Body of pancreas (tissue), 4 donors: Measurements from ENCODE around the gene MED26. TPM values are rescaled to one million over a fixed set of nuclear protein-coding genes. Genes with fewer than 3 reads are reported as not detected.

Experiments
- ATAC-seq: fragments of 150-250 bp; one replicate; pipeline ENCODE4 v1.9.1; 2016
- DNase-seq, 4 donors: peaks; one replicate each; pipeline ENCODE4 v3.0.0-alpha.2; 2019
- H3K27ac ChIP-seq, 4 donors: fragments of 200-600 bp; sonication (generic); 1 replicate in 3 of 4; 2 replicates in 1 of 4; pipeline versions ENCODE4 v1.5.1 to v1.6.1; 2016 to 2019; ENCODE audit warnings: mild to moderate bottlenecking in 1 of 4, mixed read lengths in 1 of 4, moderate library complexity in 1 of 4
- H3K27me3 ChIP-seq, 2 donors: fragments of 200-600 bp; sonication (generic); one replicate each; pipeline ENCODE4 v1.6.0; 2016; ENCODE audit warnings: mild to moderate bottlenecking in 1 of 2
- H3K36me3 ChIP-seq, 2 donors: fragments of 200-600 bp; sonication (generic); replicated peaks in 1 of 2; 2 replicates each; pipeline ENCODE4 v1.5.1; 2016; ENCODE audit warnings: low read depth in 2 of 2; ENCODE audit not compliant: insufficient read depth in 1 of 2
- H3K4me1 ChIP-seq: fragments of 200-600 bp; sonication (generic); one replicate; pipeline ENCODE4 v1.6.0; 2016
- H3K4me3 ChIP-seq, 2 donors: fragments of 200-600 bp; sonication (generic); 1 replicate in 1 of 2; 2 replicates in 1 of 2; pipeline ENCODE4 v1.5.1; 2016 to 2019
- H3K9me3 ChIP-seq, 3 donors: fragments of 200-600 bp; sonication (generic); 1 replicate in 2 of 3; 2 replicates in 1 of 3; pipeline ENCODE4 v1.5.1; 2016
- CTCF ChIP-seq, 7 experiments: fragments of 450-650 bp in 4 of 7; fragments of 200-600 bp in 3 of 7; sonication (generic) in 3 of 7; IDR thresholded peaks; one replicate each; pipeline ENCODE4 v1.5.1; 2016 to 2019; ENCODE audit warnings: antibody characterized with exemption in 7 of 7
- POLR2A ChIP-seq, 3 donors: fragments of 450-650 bp; IDR thresholded peaks; one replicate each; pipeline ENCODE4 v1.6.1; 2016; ENCODE audit warnings: antibody characterized with exemption in 3 of 3, mild to moderate bottlenecking in 2 of 3
- WGBS, 2 donors: methylation state at CpG; one replicate each; pipeline ENCODE4 v1.1.5; 2017; 5-methylcytosine and 5-hydroxymethylcytosine counted together
- intact Hi-C: fragments of 100-400 bp; cut with DNase I; formaldehyde crosslinking; loops from one replicate; pipeline ENCODE4 v1.15.1; 2023
- total RNA-seq, 2 donors: library from RNA; depleted of rRNA; stranded (reverse); fragments of >200 nt; gene quantifications; one replicate each; pipeline ENCODE4 v1.1.0, GENCODE V29; 2016

The MED26 gene
- total RNA-seq, 2 donors from 2014 or later = 4.9 to 8.2 TPM

DNA sequence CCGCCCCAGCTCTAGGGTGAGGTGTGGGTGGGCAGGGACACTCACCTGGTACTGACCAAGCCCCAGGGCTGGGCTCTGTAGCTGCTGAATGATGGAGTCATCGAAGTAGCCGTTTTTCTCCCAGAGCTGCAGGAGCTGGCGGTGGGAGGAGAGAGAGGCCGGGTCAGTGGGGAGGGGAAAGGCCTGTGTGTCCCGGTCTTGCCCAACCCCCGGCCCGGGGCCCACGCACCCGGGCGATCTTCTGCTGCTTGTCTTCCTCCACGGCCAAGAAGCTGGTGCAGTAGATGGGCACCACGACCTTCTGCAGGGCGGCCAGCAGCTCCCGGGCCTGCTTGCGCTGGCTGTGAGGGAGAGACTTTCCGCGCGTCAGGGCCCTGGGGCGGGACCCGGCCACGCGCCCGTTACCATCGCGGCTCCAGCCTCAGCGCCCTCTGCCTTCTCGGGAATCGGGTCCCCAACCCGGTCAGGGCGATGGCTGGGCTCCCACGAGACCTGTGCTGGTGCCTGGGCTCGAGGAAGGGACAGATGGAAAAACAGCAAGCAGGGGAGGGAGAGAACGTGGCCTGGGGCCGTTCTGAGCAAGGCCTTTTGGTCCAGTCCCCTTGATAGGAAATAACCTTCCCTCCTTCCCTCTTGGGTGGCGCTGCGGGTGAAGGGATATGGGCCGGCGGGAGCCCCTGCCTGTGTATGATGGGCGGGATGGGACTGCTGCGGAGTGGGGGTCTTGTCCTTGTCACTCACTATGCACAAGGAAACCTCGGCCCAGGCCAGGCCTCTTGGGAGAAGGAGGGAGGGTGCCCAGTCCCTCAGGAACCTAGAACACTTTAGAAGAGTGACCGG lies 97.2 kb downstream of the MED26 start:
- intact Hi-C loops = loop anchor here (5.0 kb wide), 1 partner anchor 322 kb away; no protein-coding TSS in a partner anchor
- H3K36me3 ChIP-seq = peaks cover 25 to 69% of the 10 kb centered on the region in 2 donors
- no peak overlapping the region for H3K27ac ChIP-seq
- DNase-seq (no peak), ATAC-seq (no peak)
- no peak for TF ChIP-seq POLR2A (IDR thresholded peaks at IDR 0.05)
- TF ChIP-seq CTCF (IDR thresholded peaks at IDR 0.05) = no peak
- H3K4me3 ChIP-seq = no peak overlapping the region
- H3K4me1 ChIP-seq = no peaks in the 10 kb centered on the region
- WGBS, 2 donors = 93 to 94% methylated on average over 24 to 27 of the region's 43 CpGs
- H3K27me3 ChIP-seq = no peaks in the 10 kb centered on the region
- H3K9me3 ChIP-seq = no peaks in the 10 kb centered on the region

DNA sequence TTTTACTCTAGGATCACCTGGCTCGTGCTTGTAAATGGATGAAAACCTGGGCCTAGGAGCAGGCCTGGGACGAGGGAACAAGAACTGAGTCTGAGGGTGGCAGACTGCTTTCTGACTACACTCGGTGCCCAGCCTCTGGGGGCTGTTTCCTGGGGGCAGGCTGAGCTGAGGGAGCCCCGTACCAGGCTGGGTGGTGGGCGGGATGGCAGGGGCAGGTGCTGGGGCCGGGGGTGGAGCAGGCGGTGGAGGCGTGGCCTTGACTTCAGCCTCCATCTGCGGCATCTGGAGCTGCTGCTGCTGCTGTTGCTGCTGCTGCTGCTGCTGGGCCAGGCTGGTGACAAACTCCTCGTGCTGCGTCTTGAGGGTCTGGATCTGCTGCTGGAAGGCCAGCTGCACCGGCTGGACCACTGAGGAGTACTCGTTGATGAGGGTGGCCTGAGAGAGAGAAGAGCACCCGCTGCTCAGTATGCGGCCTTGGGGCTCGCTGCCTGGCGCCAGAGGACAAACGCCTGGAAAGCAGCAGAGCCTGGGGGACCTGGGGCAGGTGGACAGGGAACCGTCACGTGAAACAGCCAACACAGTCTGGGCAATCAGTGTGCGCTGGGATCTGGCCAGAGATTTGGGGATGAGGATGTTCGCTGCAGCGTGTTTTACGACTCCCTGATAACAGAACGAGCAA lies 98.4 kb downstream of the MED26 start:
- Histone ChIP-seq H3K27ac (no peak overlapping the region), H3K4me3 (no peak overlapping the region), H3K4me1 (no peaks in the 10 kb centered on the region), H3K27me3 (no peaks in the 10 kb centered on the region), H3K9me3 (no peaks in the 10 kb centered on the region), H3K36me3 (peaks cover 16 to 72% of the 10 kb centered on the region in 2 donors)
- ATAC-seq = no peak
- intact Hi-C loops = loop anchor here (5.0 kb wide), 1 partner anchor 323 kb away; no protein-coding TSS in a partner anchor
- 89 to 93% methylated on average over 9 to 22 of the region's 25 CpGs for WGBS, 2 donors
- no peak for DNase-seq
- TF ChIP-seq CTCF (IDR thresholded peaks at IDR 0.05) = no peak
- no peak for TF ChIP-seq POLR2A (IDR thresholded peaks at IDR 0.05)

GRCh38 chr19:16527971-16528521 lies 100.0 kb downstream of the MED26 start:
- H3K4me3 ChIP-seq = no peak overlapping the region
- H3K27ac ChIP-seq = no peak overlapping the region
- ATAC-seq (no peak), DNase-seq (peak in 3 of 4 donors; percentile 23 to 46 (median 35))
- WGBS, 2 donors = 87 to 90% methylated on average over 10 to 12 of the region's 12 CpGs
- peak in 4 of 7 experiments; percentile 16 to 34 (median 32) for TF ChIP-seq CTCF (IDR thresholded peaks at IDR 0.05)
- TF ChIP-seq POLR2A (IDR thresholded peaks at IDR 0.05) = no peak
- intact Hi-C loops = no loop called here
- H3K4me1 ChIP-seq = no peaks in the 10 kb centered on the region
- H3K9me3 ChIP-seq = no peaks in the 10 kb centered on the region
- peaks cover 20 to 74% of the 10 kb centered on the region in 2 donors for H3K36me3 ChIP-seq
- H3K27me3 ChIP-seq = no peaks in the 10 kb centered on the region

DNA sequence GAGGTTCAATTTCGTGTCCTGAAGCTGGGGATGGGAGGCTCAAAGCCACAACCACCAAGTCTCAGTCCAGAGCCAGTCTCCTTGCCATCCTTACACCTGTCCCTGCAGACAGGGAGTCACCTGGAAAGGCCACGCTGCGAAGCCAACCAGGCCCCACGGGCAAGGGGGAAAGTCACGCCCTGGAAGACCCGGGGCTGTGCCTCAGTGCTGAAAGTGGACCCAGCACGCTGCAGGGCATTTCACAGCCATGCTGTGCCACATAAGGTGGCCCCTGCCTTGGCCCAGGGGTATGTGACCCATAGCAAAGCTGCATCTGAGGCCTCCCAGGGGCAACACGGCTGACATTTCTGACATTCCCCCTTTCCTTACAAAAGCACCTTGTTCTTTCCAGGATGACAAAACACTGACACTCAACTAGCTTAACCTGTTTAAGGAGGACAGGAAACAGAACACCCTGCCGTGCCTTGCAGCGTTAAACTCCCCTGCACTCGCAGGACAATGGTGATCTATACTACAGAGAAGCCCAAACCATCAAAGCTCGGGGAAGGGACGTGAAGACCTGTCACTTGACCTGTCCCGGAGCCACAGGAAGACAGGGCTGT lies 100.6 kb downstream of the MED26 start:
- H3K27ac ChIP-seq = no peak overlapping the region
- intact Hi-C loops = no loop called here

More for the DNA sequence above, 100.6 kb downstream of the MED26 start:
- Histone ChIP-seq H3K4me3 (no peak overlapping the region), H3K27me3 (no peaks in the 10 kb centered on the region), H3K9me3 (no peaks in the 10 kb centered on the region), H3K36me3 (peaks cover 26 to 75% of the 10 kb centered on the region in 2 donors), H3K4me1 (no peaks in the 10 kb centered on the region)
- DNase-seq (no peak), ATAC-seq (no peak)
- no peak for TF ChIP-seq POLR2A (IDR thresholded peaks at IDR 0.05)
- TF ChIP-seq CTCF (IDR thresholded peaks at IDR 0.05) = no peak
- WGBS, 2 donors = 69 to 78% methylated on average over 10 to 14 of the region's 14 CpGs
